Activated gamma-delta T cell treated with anti-CD3 and anti-CD28 coated beads, Interleukin-2, amount 50 U/mL, for 16 hours (primary cell): ENCODE results near the gene KCTD12.
A peak's percentile ranks its signal among the peaks of the same experiment; 100 is the strongest.
"Not testable (repeated sequence)": the region's sequence is repeated elsewhere in the genome, so short reads cannot be mapped to it uniquely, and the experiment has no call there.

ENCODE experiments used
- DNase-seq: peaks from one replicate; pipeline ENCODE4 v3.0.0-alpha.2; 2020; ENCODE audit warnings: low read depth

The KCTD12 gene

GRCh38 chr13:76886292-76887075 is at the start of gene KCTD12:
KCTD12 (minus strand) TSS chr13:76886405; CDS start chr13:76886148, 257 bp downstream.
- peak; percentile 36 for DNase-seq

- no peak for DNase-seq
These were observed 48.5 kb upstream of the KCTD12 start for GRCh38 chr13:76934671-76935070.

GRCh38 chr13:76932076-76932475 is 45.9 kb upstream of the KCTD12 start:
- DNase-seq, result no peak

- DNase-seq, result no peak
These were observed 43.7 kb upstream of the KCTD12 start for GRCh38 chr13:76929851-76930374.

- no peak for DNase-seq
These were observed 43.1 kb upstream of the KCTD12 start for GRCh38 chr13:76929320-76929719.

GRCh38 chr13:76928456-76928855 is 42.3 kb upstream of the KCTD12 start:
- DNase-seq, result no peak

- DNase-seq, result no peak
These were observed 41.8 kb upstream of the KCTD12 start for GRCh38 chr13:76927955-76928354.

GRCh38 chr13:76925115-76925514 is 38.9 kb upstream of the KCTD12 start:
- DNase-seq, result no peak

GRCh38 chr13:76921516-76921915 is 35.3 kb upstream of the KCTD12 start:
- DNase-seq, result no peak

- not testable (repeated sequence) for DNase-seq
These were observed 31.7 kb upstream of the KCTD12 start for GRCh38 chr13:76917755-76918481.

GRCh38 chr13:76917095-76917494 is 30.9 kb upstream of the KCTD12 start:
- DNase-seq, result no peak

GRCh38 chr13:76913898-76914297 is 27.7 kb upstream of the KCTD12 start:
- DNase-seq, result no peak

GRCh38 chr13:76912476-76912875 is 26.3 kb upstream of the KCTD12 start:
- no peak for DNase-seq

GRCh38 chr13:76904507-76904906 is 18.3 kb upstream of the KCTD12 start:
- DNase-seq, result no peak

GRCh38 chr13:76903544-76904162 is 17.4 kb upstream of the KCTD12 start:
- DNase-seq, result peak; percentile 42

GRCh38 chr13:76899066-76899465 is 12.9 kb upstream of the KCTD12 start:
- DNase-seq, result not testable (repeated sequence)

- DNase-seq, result not testable (repeated sequence)
These were observed 11.0 kb upstream of the KCTD12 start for GRCh38 chr13:76897171-76897570.

GRCh38 chr13:76894401-76895110 is 8.4 kb upstream of the KCTD12 start:
- DNase-seq, result no peak

- DNase-seq, result no peak
These were observed 6.3 kb upstream of the KCTD12 start for GRCh38 chr13:76892488-76892887.

- no peak for DNase-seq
These were observed 3.8 kb upstream of the KCTD12 start for GRCh38 chr13:76890021-76890420.

- no peak for DNase-seq
These were observed 3.0 kb upstream of the KCTD12 start for GRCh38 chr13:76889254-76889653.

- no peak for DNase-seq
These were observed 2.2 kb upstream of the KCTD12 start for GRCh38 chr13:76888421-76888820.
